RWPE2 (cell line): ENCODE results near the gene SLX1B.
"Not testable (repeated sequence)": the region's sequence is repeated elsewhere in the genome, so short reads cannot be mapped to it uniquely, and the experiment has no call there.

ENCODE experiments used
- ATAC-seq: fragments of 200-7000 bp; cut with Tn5 transposase; 3 replicates; pipeline ENCODE4 v1.9.1; 2021; ENCODE audit warnings: low read depth
- DNase-seq: peaks from one replicate; pipeline ENCODE4 v3.0.0-alpha.2; 2020; ENCODE audit warnings: low spot score
- H3K27ac ChIP-seq: fragments of 450-650 bp; 2 replicates; pipeline ENCODE4 v1.5.1; 2017; ENCODE audit warnings: mild to moderate bottlenecking; ENCODE audit not compliant: poor library complexity, severe bottlenecking
- H3K27me3 ChIP-seq: fragments of 250-450 bp; sonication (Bioruptor Pico); 2 replicates; pipeline ENCODE4 v1.5.1; 2021; ENCODE audit warnings: mild to moderate bottlenecking, moderate library complexity; ENCODE audit not compliant: insufficient read depth, poor library complexity, severe bottlenecking
- H3K36me3 ChIP-seq: fragments of 250-450 bp; sonication (Bioruptor Pico); 2 replicates; pipeline ENCODE4 v1.5.1; 2020; ENCODE audit warnings: low read depth, mild to moderate bottlenecking, moderate library complexity
- H3K4me1 ChIP-seq: fragments of 250-450 bp; sonication (Bioruptor Pico); 2 replicates; pipeline ENCODE4 v1.5.1; 2021; ENCODE audit warnings: mild to moderate bottlenecking, moderate library complexity; ENCODE audit not compliant: insufficient read depth, poor library complexity, severe bottlenecking
- H3K4me3 ChIP-seq: fragments of 250-450 bp; sonication (Bioruptor Pico); 2 replicates; pipeline ENCODE4 v1.5.1; 2021; ENCODE audit warnings: mild to moderate bottlenecking, moderate library complexity; ENCODE audit not compliant: severe bottlenecking
- H3K9me3 ChIP-seq: fragments of 250-450 bp; sonication (Bioruptor Pico); 2 replicates; pipeline ENCODE4 v1.5.1; 2021; ENCODE audit warnings: mild to moderate bottlenecking, moderate library complexity; ENCODE audit not compliant: severe bottlenecking

SLX1B gene

GRCh38 chr16:29454269-29454668 lies at the start of gene SLX1B, which contains the start of gene BOLA2:
Gene SLX1B, plus strand, starts transcription at chr16:29454533.
Gene BOLA2, minus strand, starts transcription at chr16:29454351. Its CDS starts 98 bp downstream, at chr16:29454253.
- H3K36me3 ChIP-seq, H3K9me3 ChIP-seq, H3K27me3 ChIP-seq, H3K4me3 ChIP-seq, H3K27ac ChIP-seq, H3K4me1 ChIP-seq, DNase-seq: not testable (repeated sequence)
- ATAC-seq = peak; percentile 93

DNA sequence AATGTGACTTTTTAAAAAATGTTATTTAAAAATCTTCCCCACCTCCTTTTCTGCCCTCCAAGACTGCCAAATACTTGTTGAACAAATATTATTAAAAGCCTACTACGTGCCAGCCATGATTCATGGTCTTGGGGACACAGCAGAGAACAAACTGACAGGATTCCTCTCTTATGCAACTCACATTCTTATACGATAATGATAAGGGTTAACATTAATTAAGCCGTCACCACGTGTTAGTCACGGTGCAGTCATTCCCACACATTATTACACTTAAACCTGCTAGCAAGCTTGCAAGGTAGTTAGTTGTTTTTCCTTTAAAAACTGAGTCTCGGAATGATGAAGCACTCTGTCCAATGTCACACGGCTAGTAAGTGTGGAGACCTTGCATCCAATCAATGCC lies 49.1 kb upstream of the SLX1B start:
- H3K4me1 ChIP-seq, ATAC-seq: not testable (repeated sequence)

GRCh38 chr16:29423587-29423986 lies 30.7 kb upstream of the SLX1B start:
- H3K9me3 ChIP-seq, DNase-seq, H3K4me3 ChIP-seq, H3K36me3 ChIP-seq, H3K27ac ChIP-seq, H3K27me3 ChIP-seq, H3K4me1 ChIP-seq, ATAC-seq: not testable (repeated sequence)

More for the DNA sequence above, 49.1 kb upstream of the SLX1B start:
- H3K27ac ChIP-seq, H3K9me3 ChIP-seq, H3K4me3 ChIP-seq, H3K36me3 ChIP-seq, H3K27me3 ChIP-seq, DNase-seq: not testable (repeated sequence)

GRCh38 chr16:29425390-29425789 lies 28.9 kb upstream of the SLX1B start:
- not testable (repeated sequence) for ATAC-seq, H3K36me3 ChIP-seq, H3K27ac ChIP-seq, H3K9me3 ChIP-seq, H3K4me3 ChIP-seq, H3K4me1 ChIP-seq, DNase-seq, H3K27me3 ChIP-seq

- ATAC-seq = peak; percentile 28
- not testable (repeated sequence) for H3K4me1 ChIP-seq, H3K27me3 ChIP-seq, H3K9me3 ChIP-seq, H3K36me3 ChIP-seq, H3K4me3 ChIP-seq, H3K27ac ChIP-seq, DNase-seq
Observed at GRCh38 chr16:29453754-29454153, 579 bp upstream of the SLX1B start.

DNA sequence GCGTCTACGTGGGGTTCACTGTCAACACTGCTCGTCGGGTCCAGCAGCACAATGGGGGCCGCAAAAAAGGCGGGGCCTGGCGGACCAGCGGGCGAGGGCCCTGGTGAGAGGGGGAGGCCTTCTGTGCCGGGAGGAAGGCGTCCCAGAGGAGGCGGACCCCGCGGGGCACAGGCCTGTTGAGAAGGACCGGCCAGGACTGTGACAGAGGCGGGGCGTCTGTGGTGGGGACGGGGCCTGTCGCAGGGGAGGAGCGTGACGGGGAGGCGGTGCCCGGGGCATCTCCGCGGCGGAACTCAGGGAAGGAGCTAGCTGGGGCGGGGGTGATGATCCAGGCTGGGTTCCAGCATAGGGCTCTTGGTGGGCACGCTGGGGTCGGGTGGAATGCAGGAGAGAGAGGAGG lies 495 bp downstream of the SLX1B start:
- H3K36me3 ChIP-seq, DNase-seq, H3K9me3 ChIP-seq, H3K27ac ChIP-seq, H3K4me3 ChIP-seq, H3K27me3 ChIP-seq, H3K4me1 ChIP-seq: not testable (repeated sequence)
- peak; percentile 51 for ATAC-seq

GRCh38 chr16:29457660-29458059 lies 3.3 kb downstream of the SLX1B start:
- peak; percentile 30 for DNase-seq
- not testable (repeated sequence) for H3K36me3 ChIP-seq, H3K9me3 ChIP-seq, ATAC-seq, H3K4me1 ChIP-seq, H3K27ac ChIP-seq, H3K4me3 ChIP-seq, H3K27me3 ChIP-seq

DNA sequence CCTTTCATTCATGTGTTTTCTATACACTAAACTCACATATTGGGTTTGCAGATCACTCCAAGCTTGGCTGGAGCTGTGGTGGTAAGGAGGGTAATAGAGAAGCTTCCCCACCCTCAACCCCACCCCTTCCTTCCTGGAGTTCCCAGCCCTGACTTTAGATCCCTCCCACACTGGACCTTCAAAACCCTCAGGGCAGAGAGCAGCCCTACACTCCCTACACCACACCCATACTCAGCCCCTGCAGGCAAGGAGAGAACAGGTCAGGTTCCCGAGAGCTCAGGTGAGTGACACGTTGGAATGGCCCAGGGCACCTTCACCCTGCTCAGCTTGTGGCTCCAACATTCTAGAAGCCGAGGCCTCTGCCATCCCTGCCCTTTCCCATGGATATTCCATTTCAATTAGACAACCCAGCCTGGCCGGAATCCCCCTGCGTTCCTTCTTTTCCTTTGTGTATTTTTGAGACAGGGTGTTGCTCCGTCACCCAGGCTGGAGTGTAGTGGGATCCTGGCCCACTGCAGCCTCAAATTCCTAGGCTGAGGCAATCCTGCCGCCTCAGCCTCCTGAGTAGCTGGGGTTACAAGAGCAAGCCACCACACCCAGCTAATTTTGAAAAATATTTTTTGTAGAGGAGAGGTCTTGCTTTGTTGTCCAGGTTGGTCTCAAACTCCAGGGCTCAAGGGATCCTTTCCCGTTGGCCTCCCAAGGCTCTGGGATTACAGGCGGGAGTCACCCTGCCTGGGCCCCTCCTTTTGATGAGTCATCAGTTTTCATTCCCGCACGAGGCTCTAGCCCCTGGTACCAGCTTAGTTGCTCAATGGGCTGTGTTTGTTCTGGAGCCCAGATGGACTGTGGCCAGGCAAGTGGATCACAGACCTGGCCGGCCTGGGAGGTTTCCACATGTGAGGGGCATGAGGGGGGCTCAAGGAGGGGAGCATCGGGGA lies 5.6 kb downstream of the SLX1B start, which contains the start of gene SULT1A4:
TSS of gene SULT1A4 (plus strand) at position 208 of the 941 bp plus-strand sequence. CDS start 1,473 bp downstream, outside the sequence.
- H3K27ac ChIP-seq, H3K9me3 ChIP-seq, H3K27me3 ChIP-seq, H3K36me3 ChIP-seq, H3K4me1 ChIP-seq, H3K4me3 ChIP-seq, DNase-seq: not testable (repeated sequence)
- peak; percentile 73 for ATAC-seq

DNA sequence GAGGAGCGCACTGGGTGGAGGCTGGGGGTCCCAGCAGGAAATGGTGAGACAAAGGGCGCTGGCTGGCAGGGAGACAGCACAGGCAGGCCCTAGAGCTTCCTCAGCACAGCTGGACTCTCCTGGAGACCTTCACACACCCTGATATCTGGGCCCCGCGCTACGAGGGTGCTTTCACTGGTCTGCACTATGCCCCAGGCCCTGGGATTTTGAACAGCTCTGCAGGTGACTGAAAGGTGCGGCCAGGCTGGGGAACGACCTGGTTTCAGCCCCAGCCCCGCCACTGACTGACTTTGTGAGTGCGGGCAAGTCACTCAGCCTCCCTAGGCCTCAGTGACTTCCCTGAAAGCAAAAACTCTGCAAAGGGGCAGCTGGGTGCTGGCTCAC lies 6.3 kb downstream of the SLX1B start:
- H3K9me3 ChIP-seq, H3K4me1 ChIP-seq, DNase-seq, H3K36me3 ChIP-seq, H3K4me3 ChIP-seq, H3K27ac ChIP-seq, H3K27me3 ChIP-seq: not testable (repeated sequence)
- ATAC-seq = peak; percentile 9

GRCh38 chr16:29465985-29466824 lies 11.9 kb downstream of the SLX1B start:
- H3K4me1 ChIP-seq, H3K4me3 ChIP-seq, H3K27me3 ChIP-seq, H3K36me3 ChIP-seq, H3K9me3 ChIP-seq, H3K27ac ChIP-seq, DNase-seq: not testable (repeated sequence)
- peak; percentile 17; the same call in 2 of the 3 replicates for ATAC-seq

- not testable (repeated sequence) for H3K4me3 ChIP-seq, H3K9me3 ChIP-seq, H3K27ac ChIP-seq, H3K4me1 ChIP-seq, DNase-seq, H3K36me3 ChIP-seq, H3K27me3 ChIP-seq
- ATAC-seq = peak; percentile 1; the same call in 2 of the 3 replicates
Observed at GRCh38 chr16:29466904-29467303, 12.6 kb downstream of the SLX1B start.
